Prostate gland (tissue), 2 donors: ENCODE results near the gene MED17.

Experiments used
- CTCF ChIP-seq, 4 experiments: fragments of 200-600 bp in 2 of 4; fragments of 450-650 bp in 2 of 4; sonication (generic) in 2 of 4; IDR thresholded peaks; 1 replicate in 3 of 4; 2 replicates in 1 of 4; pipeline ENCODE4 v1.5.1; 2016 to 2019; ENCODE audit warnings: antibody characterized with exemption in 4 of 4, mild to moderate bottlenecking in 2 of 4, moderate library complexity in 2 of 4
- POLR2A ChIP-seq: fragments of 450-650 bp; IDR thresholded peaks from one replicate; pipeline ENCODE4 v1.6.1; 2016; ENCODE audit warnings: antibody characterized with exemption, mild to moderate bottlenecking
- POLR2AphosphoS5 ChIP-seq: sonication (generic); formaldehyde crosslinking; IDR thresholded peaks from one replicate; pipeline ENCODE4 v1.6.1; 2017; ENCODE audit warnings: antibody characterized with exemption

- TF ChIP-seq POLR2AphosphoS5 (no peak), CTCF (IDR thresholded peaks at IDR 0.05) (no peak), POLR2A (no peak)
Observed at GRCh38 chr11:93807980-93808379, 23.9 kb downstream of the MED17 start.
